ENCODE measurements around the gene UPF3B.
"Not testable (repeated sequence)": the region's sequence is repeated elsewhere in the genome, so short reads cannot be mapped to it uniquely, and the experiment has no call there.

Gene UPF3B, protein sequence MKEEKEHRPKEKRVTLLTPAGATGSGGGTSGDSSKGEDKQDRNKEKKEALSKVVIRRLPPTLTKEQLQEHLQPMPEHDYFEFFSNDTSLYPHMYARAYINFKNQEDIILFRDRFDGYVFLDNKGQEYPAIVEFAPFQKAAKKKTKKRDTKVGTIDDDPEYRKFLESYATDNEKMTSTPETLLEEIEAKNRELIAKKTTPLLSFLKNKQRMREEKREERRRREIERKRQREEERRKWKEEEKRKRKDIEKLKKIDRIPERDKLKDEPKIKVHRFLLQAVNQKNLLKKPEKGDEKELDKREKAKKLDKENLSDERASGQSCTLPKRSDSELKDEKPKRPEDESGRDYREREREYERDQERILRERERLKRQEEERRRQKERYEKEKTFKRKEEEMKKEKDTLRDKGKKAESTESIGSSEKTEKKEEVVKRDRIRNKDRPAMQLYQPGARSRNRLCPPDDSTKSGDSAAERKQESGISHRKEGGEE

DNA sequence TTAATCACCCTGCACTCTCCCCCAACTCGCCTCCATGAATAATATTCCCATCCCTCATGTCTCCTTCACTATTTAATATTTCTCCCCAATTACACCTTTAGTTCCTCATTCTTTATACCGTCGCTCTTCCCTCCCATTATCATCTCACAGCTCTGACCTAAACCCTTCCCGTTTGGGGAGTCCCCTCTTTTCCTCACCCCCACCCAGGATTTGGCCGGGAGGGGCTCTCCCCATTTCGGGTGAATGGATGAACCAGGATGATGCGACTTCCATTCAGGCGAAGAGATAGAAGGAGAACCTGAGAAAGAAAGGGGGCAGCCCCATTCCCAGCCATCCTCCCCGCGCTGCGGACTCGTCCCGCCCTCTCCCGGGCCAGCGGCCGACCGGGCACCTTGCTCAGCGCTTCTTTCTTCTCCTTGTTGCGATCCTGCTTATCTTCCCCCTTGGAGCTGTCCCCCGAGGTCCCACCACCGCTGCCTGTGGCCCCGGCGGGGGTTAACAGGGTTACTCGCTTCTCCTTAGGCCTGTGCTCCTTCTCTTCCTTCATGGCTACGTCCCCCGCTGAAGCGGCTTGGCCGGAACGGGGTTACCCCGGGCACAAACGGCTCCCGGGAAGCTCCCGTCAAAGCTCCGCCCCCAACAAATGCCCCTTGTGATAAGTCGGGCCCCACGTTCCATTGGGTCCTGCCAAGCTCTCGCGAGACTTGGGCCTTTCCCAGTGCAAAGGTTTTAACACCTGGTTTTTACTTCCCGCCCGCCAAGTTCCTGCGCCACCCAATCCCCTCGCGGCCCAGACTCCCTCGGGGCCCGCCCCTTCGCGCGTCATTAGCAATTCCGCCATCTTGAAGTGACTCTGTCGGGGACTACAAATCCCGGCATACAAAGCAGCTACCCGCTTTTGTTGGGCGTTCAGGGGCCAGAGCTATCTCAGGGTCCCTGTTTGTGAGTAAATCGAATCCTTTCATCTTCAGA, at the start of gene UPF3B:
Gene UPF3B (minus strand): TSS at position 582 of the 972 bp plus-strand sequence. CDS start 35 bp downstream, at position 547.
- DNase-seq = peak; percentile 87

DNA sequence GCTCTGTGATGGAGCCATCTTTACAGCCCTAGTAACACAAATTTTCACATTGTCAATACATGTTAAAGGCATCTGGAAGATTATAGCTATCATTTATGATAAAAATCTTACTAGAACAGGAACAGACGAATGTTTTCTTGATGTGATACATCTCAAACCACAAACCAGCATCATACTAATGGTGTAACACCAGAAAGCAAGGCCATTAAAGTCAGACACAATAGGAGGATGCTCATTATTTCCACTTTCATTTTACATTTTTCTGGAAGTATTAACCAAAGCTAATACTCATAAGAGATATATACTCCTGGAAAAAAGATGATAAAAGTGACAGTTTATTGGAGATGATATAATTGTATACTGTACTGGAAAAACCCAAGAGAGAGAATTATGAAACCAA, 48.2 kb upstream of the UPF3B start:
- DNase-seq = no peak

DNA sequence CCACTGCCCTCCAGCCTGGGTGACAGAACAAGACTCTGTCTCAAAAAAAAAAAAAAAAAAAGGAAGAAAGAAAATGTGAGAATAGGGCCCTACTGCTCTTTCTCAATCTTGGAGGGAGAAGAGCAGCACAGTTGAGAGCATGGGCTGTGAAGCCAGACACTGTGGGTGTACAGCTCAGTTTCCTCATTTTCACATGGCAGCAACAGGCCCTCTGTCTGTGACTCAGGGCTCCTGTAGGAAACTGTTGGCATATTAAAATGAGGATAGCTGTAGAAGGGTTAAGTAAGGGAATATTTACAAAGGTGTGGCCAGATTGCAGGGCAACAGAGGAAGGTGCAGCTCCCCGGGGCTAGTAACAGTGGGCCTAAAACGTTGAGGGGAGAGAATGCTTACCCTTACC, 46.4 kb upstream of the UPF3B start:
- DNase-seq = no peak

DNA sequence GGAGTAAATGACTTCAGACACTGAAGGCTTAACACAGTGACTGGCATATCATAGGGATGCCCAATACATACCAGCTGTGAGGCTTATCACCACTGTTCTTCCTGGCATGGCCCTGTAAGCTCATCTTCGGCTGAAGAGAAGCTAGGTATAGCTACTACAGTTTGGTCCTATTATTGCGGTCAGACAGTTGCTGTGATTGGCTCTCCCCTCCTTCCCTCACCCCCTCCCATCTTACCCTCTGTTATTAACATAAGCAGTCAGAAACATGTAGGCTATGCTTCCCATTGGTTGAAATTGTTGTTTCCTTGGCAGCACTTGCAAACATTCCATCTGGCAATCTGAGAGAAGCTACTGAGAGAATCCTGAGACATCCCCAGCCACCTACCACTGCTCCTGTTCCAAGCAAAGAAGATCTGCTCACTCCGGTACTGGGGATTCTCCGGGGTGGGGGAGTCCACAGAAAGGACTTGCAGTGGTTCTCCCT, 43.1 kb upstream of the UPF3B start, which contains the start of gene AKAP14:
Gene AKAP14 (plus strand): TSS at position 51 of the 484 bp plus-strand sequence. CDS start 7,331 bp downstream, outside the sequence.
- DNase-seq = no peak

DNA sequence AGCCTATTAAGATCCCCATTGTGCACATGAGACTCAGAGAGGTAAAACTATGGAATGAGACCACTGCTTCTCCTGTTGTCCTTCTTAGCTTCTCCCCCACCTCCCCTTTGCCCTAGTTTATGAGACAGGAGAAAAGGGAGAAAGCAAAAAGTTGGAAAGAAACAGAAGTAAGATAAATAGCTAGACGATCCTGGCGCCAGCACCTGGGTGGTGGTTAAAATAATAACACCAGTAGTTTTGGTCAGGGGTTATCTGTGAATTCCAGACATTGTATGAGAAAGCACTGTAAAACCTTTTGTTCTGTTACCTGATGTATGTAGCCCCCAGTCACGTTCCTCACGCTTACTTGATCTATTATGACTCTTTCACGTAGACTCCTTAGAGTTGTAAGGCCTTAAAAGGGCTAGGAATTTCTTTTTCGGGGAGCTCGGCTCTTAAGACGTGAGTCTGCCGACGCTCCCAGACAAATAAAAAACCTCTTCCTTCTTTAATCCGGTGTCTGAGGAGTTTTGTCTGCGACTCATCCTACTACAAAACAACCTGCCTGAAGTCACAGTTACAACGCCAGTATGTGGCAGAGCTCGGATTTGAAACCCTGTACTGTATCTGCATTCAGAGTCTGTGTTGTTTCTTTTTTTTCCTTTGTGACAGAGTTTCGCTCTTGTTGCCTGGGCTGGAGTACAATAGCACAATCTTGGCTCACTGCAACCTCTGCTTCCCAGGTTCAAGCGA, 39.4 kb upstream of the UPF3B start:
- not testable (repeated sequence) for DNase-seq

DNA sequence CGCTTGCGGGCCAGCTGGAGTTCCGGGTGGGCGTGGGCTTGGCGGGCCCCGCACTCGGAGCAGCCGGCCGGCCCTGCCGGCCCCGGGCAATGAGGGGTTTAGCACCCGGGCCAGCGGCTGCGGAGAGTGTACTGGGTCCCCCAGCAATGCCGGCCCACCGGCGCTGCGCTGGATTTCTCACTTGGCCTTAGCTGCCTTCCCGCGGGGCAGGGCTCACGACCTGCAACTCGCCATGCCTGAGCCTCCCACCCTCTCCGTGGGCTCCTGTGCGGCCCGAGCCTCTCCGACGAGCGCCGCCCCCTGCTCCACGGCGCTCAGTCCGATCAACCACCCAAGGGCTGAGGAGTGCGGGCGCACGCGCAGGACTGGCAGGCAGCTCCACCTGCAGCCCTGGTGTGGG, 37.9 kb upstream of the UPF3B start:
- DNase-seq = not testable (repeated sequence)

DNA sequence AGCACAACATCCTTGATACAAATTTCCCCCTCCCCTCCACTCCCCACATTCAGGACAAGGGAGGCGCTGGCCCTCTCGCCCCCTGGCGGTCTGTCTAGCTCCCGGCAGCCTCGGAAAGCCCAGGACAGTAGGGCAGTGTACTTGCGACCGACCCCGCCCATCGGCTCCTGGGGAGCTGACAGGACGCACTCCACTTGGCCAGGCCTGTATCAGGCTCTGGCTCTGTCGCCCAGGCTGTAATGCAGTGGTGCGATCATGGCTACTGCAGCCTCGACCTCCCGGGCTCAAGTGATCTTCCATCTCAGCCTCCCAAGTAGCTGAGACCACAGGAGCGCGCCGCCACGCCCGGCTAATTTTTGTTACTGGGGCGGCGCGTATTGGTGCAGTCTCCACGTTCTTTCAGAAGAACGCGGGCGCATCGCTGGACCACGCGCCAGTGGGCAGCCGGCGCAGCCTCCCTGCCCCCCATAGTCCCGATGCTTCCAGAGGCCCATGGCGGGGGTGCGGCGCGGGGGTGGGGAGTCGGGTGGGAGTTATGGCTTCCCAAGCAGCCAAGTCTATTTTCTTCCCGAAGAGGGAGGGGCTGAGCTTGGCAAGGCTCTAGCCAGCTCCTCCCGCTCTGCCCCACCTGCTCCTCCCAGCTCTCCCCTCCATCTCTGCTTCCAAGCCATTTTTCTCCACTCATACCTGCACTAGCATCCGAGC, 35.1 kb upstream of the UPF3B start:
- peak; percentile 61 for DNase-seq

DNA sequence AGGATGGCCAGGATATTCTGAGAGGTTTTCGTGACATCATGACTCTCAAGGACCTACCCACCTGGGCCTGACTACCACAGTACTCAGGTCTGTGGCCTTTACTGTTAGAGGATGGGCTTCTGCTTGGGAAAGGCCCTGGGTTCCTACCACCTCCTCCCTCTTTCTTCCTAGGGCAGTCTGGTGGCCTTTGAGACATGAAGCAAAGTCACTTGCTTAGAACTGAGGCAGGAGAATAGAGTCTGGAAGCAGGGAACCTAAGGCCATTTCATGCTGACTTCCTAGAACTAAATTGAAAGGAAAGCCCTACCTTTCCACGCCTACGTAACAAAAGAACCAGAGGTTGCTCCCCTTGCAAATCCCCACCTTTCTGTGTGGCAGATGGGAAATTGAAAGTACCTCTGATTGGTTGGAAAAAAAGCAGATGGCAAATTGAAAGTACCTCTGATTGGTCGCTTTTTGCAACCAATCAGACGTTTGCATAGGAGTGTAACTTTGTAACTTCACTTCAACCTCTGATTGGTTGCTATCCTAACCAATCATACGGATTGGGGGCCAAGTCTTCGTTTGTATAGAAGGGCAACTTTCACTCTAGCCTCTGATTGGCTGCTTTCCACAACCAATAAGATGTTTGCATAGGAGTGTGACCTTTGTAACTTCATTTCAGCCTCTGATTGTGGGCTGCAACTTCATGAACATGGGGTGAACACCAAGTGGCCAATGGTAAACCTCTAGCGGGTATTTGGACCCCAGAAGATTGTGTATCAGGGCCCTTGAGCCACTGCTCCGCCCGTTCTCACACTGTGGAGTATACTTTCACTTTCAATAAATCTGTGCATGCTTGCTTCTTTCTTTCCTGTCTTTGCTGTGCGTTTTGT, 33.0 kb upstream of the UPF3B start:
- no peak for DNase-seq

DNA sequence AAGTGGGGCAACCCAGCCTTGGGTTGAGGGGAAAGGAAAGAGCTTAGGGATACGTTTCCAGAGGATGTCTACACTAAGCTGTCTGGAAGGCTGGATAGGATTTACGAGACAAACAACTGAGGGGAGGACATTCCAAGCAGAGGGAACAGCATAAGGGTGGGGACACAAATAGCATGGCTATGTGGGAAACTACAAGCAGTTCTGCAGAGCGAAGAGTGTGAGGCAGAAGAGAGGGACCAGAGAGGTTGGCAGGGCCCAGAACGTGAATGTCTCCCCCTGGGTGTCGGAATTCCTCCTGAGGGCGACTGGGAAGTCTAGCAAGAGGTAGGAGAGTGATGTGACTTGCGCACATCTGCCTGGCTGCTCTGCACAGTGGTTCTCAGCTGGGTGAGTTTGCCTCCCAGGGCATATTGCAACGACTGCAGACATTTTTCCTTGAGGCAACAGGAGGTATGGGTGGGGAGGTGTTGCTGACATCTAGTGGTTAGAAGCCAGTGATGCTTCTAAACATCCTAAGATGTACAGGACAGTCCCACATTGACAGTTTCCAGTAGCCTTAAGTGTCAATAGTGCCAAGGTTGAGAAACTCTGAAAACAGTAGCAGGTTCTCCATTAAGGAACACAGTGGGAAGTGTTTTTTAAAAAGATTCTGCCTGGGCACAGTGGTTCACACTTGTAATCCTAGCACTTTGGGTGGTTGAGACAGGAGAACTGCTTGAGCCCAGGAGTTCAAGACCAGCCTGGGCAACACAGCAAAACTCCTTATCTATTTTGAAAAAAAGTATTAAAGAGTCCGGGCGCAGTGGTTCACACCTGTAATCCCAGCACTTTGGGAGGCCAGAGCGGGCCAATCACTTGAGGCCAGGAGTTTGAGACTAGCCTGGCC, 28.0 kb upstream of the UPF3B start:
- DNase-seq = peak; percentile 21

DNA sequence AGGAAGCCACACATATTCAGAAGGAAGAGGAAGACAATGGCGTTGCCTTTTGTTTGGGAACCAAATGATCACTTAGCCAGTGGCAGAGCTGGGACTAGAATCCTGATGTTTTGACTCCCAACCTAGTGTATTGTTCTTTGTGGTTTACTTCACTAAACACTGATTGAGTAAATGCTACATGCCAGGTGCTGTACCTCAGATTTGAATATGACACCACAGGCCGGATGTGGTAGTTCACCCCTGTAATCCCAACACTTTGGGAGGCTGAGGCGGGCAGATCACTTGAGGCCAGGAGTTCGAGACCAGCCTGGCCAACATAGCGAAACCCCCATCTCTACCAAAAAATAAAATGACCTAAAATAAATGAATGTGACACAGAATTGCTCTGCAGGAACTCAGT, 27.3 kb upstream of the UPF3B start:
- no peak for DNase-seq

DNA sequence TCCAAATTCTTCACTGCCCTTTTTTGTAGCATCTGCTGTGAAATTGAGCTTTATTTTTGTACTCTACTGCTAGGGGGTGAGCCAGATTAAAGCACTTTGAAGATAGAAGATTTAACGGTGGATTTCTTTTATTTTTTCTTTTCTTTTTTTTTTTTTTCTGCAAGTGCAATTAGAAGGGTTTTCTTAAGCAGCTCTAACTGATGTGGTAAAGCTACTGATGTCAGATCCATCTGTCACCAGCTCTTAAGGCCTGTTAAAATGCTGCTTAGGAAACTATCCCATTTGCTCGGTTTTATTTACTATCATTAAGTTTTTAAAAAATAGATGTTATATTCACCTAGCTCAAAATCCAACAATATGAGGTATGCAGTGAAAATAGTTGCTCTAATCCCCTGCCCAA, 26.0 kb upstream of the UPF3B start:
- no peak for DNase-seq

DNA sequence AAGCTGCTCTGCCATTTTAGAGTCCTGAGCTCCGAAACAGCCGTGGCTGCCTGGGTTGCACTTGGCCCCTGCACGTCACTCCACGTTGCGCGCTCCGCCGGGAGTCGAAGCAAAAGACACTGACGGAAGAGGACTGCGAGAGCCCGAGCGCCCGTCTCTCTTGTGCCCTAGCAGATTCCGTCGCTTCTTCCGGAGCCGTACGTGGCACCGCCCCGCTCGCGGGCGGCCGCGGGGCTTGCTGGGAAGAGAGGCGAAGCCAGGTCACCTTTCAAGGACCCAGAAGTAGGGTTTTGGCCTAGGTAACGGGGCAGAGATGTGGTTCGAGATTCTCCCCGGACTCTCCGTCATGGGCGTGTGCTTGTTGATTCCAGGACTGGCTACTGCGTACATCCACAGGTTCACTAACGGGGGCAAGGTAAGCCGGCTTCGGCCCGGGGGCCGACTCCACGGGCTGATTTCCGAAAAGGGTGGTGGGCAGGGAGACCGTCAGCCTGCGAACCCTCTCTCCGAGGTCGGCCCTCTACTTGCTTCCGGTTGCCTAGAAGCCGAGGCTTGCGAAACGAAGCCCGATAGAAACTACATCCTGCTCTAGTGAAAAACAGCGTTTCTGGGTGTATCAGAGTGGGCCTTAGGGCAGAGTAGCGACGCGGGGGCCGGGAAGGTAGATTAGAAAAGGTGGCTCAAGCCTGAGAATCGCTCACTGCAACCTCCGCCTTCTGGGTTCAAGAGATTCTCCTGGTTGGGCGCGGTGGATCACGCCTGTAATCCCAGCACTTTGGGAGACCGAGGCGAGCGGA, 19.0 kb upstream of the UPF3B start, which contains the start of the genes NDUFA1 and RNF113A:
Gene NDUFA1 (plus strand): TSS at position 234 of the 797 bp plus-strand sequence. CDS start 80 bp downstream, at position 314.
Gene RNF113A (minus strand): TSS at position 135 of the 797 bp plus-strand sequence. CDS start 120 bp downstream, at position 15.
- peak; percentile 82 for DNase-seq

DNA sequence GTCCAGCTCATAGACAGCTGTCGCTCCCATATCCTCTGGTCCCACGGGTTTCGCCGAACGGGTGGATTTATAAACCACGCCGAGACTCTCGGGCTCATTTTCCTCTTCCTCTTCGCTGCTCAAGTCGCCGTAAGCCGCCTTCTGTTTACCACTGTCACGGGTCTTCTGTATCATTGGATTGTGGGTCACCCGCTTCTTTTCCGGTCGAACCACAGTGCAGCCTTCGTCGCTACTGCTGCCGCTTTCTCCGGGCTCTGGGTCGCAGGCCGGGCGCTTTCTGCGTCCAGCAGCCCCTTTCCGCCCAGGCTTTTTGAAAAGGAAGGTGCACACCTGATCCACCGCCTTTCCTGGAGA, 18.5 kb upstream of the UPF3B start:
- DNase-seq = no peak

DNA sequence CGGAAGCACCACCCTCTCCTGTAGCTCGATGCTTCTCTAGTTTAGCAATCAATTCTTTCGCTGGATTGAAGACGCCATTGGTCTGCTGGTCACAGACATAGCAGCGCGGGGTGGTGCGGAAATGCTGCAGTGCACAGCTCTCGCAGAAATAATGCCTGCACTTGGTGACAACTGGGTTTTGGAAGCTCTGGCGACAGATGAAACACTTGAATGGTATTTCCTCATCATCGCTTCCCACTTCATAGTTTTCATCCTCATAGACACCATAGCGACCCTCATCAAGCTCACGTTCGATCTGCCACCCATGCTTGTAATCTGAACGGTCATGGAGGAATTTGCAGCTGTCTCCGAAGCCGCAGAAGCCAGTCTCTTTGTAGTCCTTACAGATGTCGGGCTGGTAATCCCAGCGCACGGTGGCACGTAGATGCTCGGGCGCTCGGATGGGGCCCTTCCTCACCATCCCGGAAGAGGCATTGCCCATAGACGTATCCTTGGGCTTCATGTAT, 17.9 kb upstream of the UPF3B start:
- peak; percentile 44 for DNase-seq

DNA sequence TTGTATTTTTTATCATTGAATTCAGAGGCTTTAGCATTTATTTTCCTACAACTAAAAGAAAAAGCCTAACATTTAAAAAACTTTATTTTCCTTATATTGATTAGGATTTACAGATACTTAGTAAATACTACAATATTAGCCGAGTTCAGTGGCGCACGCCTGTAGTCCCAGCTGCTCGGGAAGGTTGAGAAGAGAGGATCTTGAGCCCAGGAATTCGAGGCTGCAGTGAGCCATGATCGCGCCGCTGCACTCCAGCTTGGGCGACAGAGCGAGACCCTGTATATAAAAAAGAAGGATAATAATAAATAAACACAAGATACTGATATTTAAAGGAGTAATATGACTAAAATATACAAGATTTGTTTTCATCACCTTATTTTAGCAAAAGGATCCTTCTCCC, 681 bp upstream of the UPF3B start:
- DNase-seq = no peak

DNA sequence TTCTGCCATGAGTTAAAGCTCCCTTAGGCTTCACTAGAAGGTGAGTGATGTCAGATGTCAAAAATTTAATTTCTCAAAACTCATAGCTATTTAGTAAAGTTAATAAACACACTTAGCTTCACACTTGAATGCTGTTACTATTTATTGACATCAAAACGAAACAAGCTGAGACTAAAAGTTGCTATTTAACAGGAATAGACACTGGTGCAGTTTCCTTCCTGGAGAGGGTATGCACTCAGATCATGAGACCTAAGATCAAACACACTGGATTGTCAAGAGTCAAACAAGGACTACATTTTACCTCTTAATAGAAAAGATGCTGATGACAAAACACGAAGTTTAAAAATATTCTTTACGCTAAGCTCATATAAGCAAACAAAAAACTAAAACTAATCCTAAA, 18.9 kb downstream of the UPF3B start:
- DNase-seq = no peak

DNA sequence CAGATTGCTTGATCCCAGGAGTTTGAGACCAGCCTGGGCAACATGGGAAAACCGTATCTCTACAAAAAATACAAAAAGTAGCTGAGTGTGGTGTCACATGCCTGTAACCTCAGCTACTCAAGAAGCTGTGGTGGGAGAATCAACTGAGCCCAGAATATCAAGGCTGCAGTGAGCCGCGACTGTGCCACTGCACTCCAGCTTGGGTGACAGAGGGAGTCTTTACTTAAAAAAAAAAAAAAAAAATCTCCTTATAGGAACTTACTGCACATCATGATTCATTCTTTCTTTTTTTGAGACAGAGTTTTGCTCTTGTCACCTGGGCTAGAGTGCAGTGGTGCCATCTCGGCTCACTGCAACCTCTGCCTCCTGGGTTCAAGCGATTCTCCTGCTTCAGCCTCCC, 24.3 kb downstream of the UPF3B start:
- DNase-seq = no peak

DNA sequence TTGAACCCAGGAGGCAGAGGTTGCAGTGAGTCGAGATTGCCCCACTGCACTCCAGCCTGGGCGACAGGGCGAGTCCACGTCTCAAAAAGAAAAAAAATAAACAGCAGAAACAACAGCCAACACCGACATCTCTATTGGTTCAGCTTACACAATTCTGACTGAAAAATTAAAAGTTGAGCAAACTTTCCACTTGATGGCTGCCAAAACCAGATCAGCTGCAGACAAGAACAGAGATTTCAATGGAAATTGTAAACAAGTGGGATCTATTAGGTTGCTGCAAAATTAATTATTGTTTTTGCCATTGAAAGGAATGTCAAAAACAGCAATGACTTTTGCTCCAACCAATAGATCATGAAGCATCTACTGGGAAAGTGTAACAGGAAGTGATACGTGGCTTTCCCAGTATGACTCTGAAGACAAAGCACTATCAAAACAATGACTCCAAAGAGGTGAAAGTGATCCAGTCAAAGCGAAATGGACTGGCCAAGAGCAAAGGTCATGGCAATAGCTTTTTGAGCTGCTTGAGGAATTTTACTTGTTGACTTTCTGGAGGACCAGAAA, 26.3 kb downstream of the UPF3B start:
- DNase-seq = no peak
